Uterus (tissue), 2 donors: ENCODE results near the gene GLYR1.

Experiments used
- POLR2A ChIP-seq, 2 donors: fragments of 450-650 bp; IDR thresholded peaks; one replicate each; pipeline ENCODE4 v1.6.1; 2016; ENCODE audit warnings: antibody characterized with exemption in 2 of 2, mild to moderate bottlenecking in 1 of 2, moderate library complexity in 1 of 2
- TF ChIP-seq, protein P1 (sequence below), 4 experiments: fragments of 200-600 bp in 2 of 4; fragments of 450-650 bp in 2 of 4; sonication (generic) in 2 of 4; IDR thresholded peaks; one replicate each; pipeline ENCODE4 v1.5.1; 2016 to 2019; ENCODE audit warnings: antibody characterized with exemption in 4 of 4, mild to moderate bottlenecking in 2 of 4, moderate library complexity in 1 of 4

DNA sequence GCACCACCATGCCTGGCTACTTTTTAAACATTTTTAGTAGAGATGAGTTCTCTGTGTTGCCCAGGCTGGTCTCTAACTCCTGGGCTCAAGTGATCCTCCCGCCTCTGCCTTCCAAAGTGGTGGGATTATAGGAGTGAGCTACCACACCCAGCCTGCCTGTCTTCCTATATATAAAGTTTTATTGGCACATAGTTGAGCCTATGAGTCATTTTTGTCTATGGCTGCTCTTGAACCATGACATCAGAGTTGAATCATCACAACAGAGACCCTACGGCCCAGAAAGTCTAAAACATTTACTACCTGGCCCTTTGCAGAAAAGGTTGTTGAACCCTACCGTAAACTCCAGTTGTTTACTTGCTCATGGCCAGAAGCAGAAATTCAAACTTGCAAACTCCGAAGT, 66.9 kb downstream of the GLYR1 start:
- TF ChIP-seq POLR2A (IDR thresholded peaks at IDR 0.05): no peak
- TF ChIP-seq, protein P1, sequence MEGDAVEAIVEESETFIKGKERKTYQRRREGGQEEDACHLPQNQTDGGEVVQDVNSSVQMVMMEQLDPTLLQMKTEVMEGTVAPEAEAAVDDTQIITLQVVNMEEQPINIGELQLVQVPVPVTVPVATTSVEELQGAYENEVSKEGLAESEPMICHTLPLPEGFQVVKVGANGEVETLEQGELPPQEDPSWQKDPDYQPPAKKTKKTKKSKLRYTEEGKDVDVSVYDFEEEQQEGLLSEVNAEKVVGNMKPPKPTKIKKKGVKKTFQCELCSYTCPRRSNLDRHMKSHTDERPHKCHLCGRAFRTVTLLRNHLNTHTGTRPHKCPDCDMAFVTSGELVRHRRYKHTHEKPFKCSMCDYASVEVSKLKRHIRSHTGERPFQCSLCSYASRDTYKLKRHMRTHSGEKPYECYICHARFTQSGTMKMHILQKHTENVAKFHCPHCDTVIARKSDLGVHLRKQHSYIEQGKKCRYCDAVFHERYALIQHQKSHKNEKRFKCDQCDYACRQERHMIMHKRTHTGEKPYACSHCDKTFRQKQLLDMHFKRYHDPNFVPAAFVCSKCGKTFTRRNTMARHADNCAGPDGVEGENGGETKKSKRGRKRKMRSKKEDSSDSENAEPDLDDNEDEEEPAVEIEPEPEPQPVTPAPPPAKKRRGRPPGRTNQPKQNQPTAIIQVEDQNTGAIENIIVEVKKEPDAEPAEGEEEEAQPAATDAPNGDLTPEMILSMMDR (IDR thresholded peaks at IDR 0.05): no peak
